Measurements from ENCODE around the gene TAF4B. TPM values are rescaled to one million over a fixed set of nuclear protein-coding genes. Genes with fewer than 3 reads are reported as not detected.
"Not testable (repeated sequence)": the region's sequence is repeated elsewhere in the genome, so short reads cannot be mapped to it uniquely, and the experiment has no call there.

Gene TAF4B
- total and polyA plus RNA-seq, 9 of the 15 experiments (the other 6 are each of a cell fraction or from before 2014, with no cell fraction given), result 4.5 to 25.3 (median 20.5) TPM

- CTCF ChIA-PET (ENCODE audit: low intra/inter-chr PET ratio); H3K27ac ChIP-seq (ENCODE audit: extremely low read depth, low read depth, low read length); BruUV-seq (replicated peaks); H3K4me3 ChIP-seq; FAIRE-seq; H3K9me1 ChIP-seq (ENCODE audit: control insufficient read depth, insufficient read depth, low read length); H3K9me3 ChIP-seq (replicated peaks; ENCODE audit: control insufficient read depth, insufficient read depth, low read depth, low read length); DNase-seq (ENCODE audit: extremely low read depth in 1 of 4, low spot score in 3 of 4); H3K4me2 ChIP-seq (ENCODE audit: insufficient read depth, low read length); H3K36me3 ChIP-seq (ENCODE audit: control insufficient read depth, insufficient read depth, low read length); H2AFZ ChIP-seq (ENCODE audit: low read depth, low read length); intact Hi-C loops (cut with micrococcal nuclease); H3K4me1 ChIP-seq (replicated peaks in 1 of 2; ENCODE audit: control insufficient read depth in 2 of 2, insufficient read depth in 2 of 2, low read length in 2 of 2); ATAC-seq; POLR2A ChIA-PET; H4K20me1 ChIP-seq (replicated peaks; ENCODE audit: control insufficient read depth, insufficient read depth, low read length); in situ Hi-C loops (cut with MboI); H3K9ac ChIP-seq (ENCODE audit: insufficient read depth in 1 of 2, low read depth in 2 of 2, low read length in 2 of 2); H3K79me2 ChIP-seq (ENCODE audit: control insufficient read depth, insufficient read depth, low read length): not testable (repeated sequence)
- peaks cover 3 to 18% of the 10 kb centered on the region in 2 experiments; a peak in 4 of 5 replicates for H3K27me3 ChIP-seq (ENCODE audit: control insufficient read depth in 2 of 2, insufficient read depth in 2 of 2, low read length in 2 of 2)
- WGBS (ENCODE audit: insufficient coverage, low coverage, missing lambda C conversion rate), result 0% methylated on average over 3 of the region's 3 CpGs
Measured at GRCh38 chr18:26437634-26438033, 211.4 kb downstream of the TAF4B start.

DNA sequence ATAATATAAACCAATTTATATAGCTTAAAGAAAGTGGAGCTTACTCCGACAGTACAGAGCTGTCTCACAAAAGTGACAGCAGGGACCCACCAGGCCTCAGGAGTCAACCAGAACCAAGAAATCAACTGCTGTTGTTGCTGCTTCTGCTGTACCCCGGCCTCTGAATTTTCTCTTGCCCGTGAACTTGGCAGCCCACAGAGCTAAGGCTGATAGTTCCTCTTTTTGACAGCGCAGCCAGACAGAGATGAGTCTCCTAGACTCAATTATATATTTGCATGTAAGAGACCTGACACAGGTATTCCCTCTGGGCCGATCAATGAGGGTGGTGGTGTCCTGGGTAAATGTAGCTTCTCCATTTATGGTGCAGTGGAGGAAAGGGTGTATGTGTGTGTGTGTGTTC is 212.7 kb downstream of the TAF4B start:
- no peak overlapping the region for H3K4me2 ChIP-seq (ENCODE audit: insufficient read depth, low read length)
- H3K36me3 ChIP-seq (ENCODE audit: control insufficient read depth, insufficient read depth, low read length), result no peaks in the 10 kb centered on the region
- in situ Hi-C loops (cut with MboI), result no loop called here
- H3K4me1 ChIP-seq (replicated peaks in 1 of 2; ENCODE audit: control insufficient read depth in 2 of 2, insufficient read depth in 2 of 2, low read length in 2 of 2), result no peaks in the 10 kb centered on the region
- BruUV-seq (replicated peaks), result no TSS peak
- no peak overlapping the region for H3K4me3 ChIP-seq
- no peak for FAIRE-seq
- no peak for DNase-seq (ENCODE audit: extremely low read depth in 1 of 4, low spot score in 3 of 4)
- H3K27ac ChIP-seq (ENCODE audit: extremely low read depth, low read depth, low read length), result no peak overlapping the region
- no peaks in the 10 kb centered on the region for H3K9me1 ChIP-seq (ENCODE audit: control insufficient read depth, insufficient read depth, low read length)
- CTCF ChIA-PET (ENCODE audit: low intra/inter-chr PET ratio), result no interaction called here
- TF ChIP-seq GATA2 (CRISPR knock-in tag; IDR thresholded peaks at IDR 0.05) (no peak), LEF1 (IDR thresholded peaks at IDR 0.05) (no peak), TEAD1 (CRISPR knock-in tag; IDR thresholded peaks at IDR 0.05) (no peak), HIVEP1 (CRISPR knock-in tag; IDR thresholded peaks at IDR 0.05) (no peak), MEF2A (IDR thresholded peaks at IDR 0.05; ENCODE audit: control insufficient read depth, low read depth, low read length) (no peak), SMARCA5 (IDR thresholded peaks at IDR 0.05) (no peak)
- TF ChIP-seq, protein P1, sequence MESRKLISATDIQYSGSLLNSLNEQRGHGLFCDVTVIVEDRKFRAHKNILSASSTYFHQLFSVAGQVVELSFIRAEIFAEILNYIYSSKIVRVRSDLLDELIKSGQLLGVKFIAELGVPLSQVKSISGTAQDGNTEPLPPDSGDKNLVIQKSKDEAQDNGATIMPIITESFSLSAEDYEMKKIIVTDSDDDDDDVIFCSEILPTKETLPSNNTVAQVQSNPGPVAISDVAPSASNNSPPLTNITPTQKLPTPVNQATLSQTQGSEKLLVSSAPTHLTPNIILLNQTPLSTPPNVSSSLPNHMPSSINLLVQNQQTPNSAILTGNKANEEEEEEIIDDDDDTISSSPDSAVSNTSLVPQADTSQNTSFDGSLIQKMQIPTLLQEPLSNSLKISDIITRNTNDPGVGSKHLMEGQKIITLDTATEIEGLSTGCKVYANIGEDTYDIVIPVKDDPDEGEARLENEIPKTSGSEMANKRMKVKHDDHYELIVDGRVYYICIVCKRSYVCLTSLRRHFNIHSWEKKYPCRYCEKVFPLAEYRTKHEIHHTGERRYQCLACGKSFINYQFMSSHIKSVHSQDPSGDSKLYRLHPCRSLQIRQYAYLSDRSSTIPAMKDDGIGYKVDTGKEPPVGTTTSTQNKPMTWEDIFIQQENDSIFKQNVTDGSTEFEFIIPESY (CRISPR knock-in tag; IDR thresholded peaks at IDR 0.05), result no peak
- TF ChIP-seq, protein P2, sequence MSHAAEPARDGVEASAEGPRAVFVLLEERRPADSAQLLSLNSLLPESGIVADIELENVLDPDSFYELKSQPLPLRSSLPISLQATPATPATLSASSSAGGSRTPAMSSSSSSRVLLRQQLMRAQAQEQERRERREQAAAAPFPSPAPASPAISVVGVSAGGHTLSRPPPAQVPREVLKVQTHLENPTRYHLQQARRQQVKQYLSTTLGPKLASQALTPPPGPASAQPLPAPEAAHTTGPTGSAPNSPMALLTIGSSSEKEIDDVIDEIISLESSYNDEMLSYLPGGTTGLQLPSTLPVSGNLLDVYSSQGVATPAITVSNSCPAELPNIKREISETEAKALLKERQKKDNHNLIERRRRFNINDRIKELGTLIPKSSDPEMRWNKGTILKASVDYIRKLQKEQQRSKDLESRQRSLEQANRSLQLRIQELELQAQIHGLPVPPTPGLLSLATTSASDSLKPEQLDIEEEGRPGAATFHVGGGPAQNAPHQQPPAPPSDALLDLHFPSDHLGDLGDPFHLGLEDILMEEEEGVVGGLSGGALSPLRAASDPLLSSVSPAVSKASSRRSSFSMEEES (CRISPR knock-in tag; IDR thresholded peaks at IDR 0.05), result no peak
- intact Hi-C loops (cut with micrococcal nuclease), result no loop called here
- no peaks in the 10 kb centered on the region for H4K20me1 ChIP-seq (replicated peaks; ENCODE audit: control insufficient read depth, insufficient read depth, low read length)
- H2AFZ ChIP-seq (ENCODE audit: low read depth, low read length), result no peak overlapping the region
- peaks cover 3 to 18% of the 10 kb centered on the region in 2 experiments; a peak in 4 of 5 replicates for H3K27me3 ChIP-seq (ENCODE audit: control insufficient read depth in 2 of 2, insufficient read depth in 2 of 2, low read length in 2 of 2)
- POLR2A ChIA-PET, result no interaction called here
- ATAC-seq, result no peak; the same call in 2 of the 3 replicates
- H3K9me3 ChIP-seq (replicated peaks; ENCODE audit: control insufficient read depth, insufficient read depth, low read depth, low read length), result no peaks in the 10 kb centered on the region
- H3K9ac ChIP-seq (ENCODE audit: insufficient read depth in 1 of 2, low read depth in 2 of 2, low read length in 2 of 2), result no peak overlapping the region
- WGBS (ENCODE audit: insufficient coverage, low coverage, missing lambda C conversion rate), result 0% methylated on average over 5 of the region's 5 CpGs
- H3K79me2 ChIP-seq (ENCODE audit: control insufficient read depth, insufficient read depth, low read length), result no peaks in the 10 kb centered on the region
